ENCODE measurements around the gene FDXR. TPM values are rescaled to one million over a fixed set of nuclear protein-coding genes. Genes with fewer than 3 reads are reported as not detected.

FDXR gene
- total and polyA plus RNA-seq, 2 donors (not counting 1 experiment from before 2014, with no cell fraction given), result 4.6 to 7.0 TPM

DNA sequence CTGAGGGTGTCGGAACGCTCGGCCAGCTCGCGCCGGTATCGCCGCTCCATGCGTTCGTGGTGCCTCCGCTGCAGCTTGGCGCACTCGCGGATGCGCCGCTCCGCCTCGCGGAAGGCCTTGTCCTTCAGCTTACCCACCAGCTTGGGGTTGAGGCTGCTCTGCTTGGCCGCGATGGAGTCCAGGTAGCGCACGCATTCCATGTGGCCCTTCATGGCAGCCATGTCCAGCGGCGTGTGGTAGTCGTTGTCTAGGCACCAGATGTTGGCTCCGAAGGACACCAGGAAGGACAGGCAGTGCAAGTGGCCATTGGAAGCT is 47.5 kb upstream of the FDXR start:
- H3K27me3 Mint-ChIP-seq, result peaks cover 47% of the 10 kb centered on the region
- Histone ChIP-seq H4K20me1 (ENCODE audit: control insufficient read depth, insufficient read depth, low read length, poor library complexity, severe bottlenecking) (no peaks in the 10 kb centered on the region), H3K4me3 (ENCODE audit: control extremely low read depth in 1 of 5, extremely low read depth in 1 of 5, insufficient read depth in 1 of 5, low read depth in 2 of 5, low read length in 4 of 5) (no peak overlapping the region), H3K4me1 (ENCODE audit: control insufficient read depth in 2 of 2, insufficient read depth in 2 of 2, low read length in 2 of 2) (peaks cover 24 to 25% of the 10 kb centered on the region in 2 donors), H3K9me3 (ENCODE audit: control extremely low read depth in 1 of 3, control insufficient read depth in 2 of 3, insufficient read depth in 1 of 3, low read length in 2 of 3) (peaks cover 0 to 16% (median 0%) of the 10 kb centered on the region in 3 donors), H3K27ac (ENCODE audit: low read length in 2 of 2) (no peak overlapping the region), H2AFZ (ENCODE audit: insufficient read depth, low read depth, low read length, poor library complexity, severe bottlenecking) (no peak overlapping the region), H3K36me3 (replicated peaks in 1 of 2; ENCODE audit: control extremely low read depth in 1 of 2, control insufficient read depth in 1 of 2, extremely low read depth in 1 of 2, insufficient read depth in 2 of 2, low read length in 1 of 2) (no peaks in the 10 kb centered on the region), H3K27me3 (replicated peaks in 1 of 4; ENCODE audit: control extremely low read depth in 1 of 4, control insufficient read depth in 3 of 4, insufficient read depth in 4 of 4, low read length in 3 of 4) (peaks cover 0 to 74% (median 35%) of the 10 kb centered on the region in 4 experiments), H3K4me2 (replicated peaks; ENCODE audit: low read depth, low read length, poor library complexity, severe bottlenecking) (peak overlapping the region; percentile 22), H3K9ac (ENCODE audit: low read length) (no peak overlapping the region), H3K79me2 (ENCODE audit: control insufficient read depth, insufficient read depth, low read length) (no peaks in the 10 kb centered on the region)
- no peak overlapping the region for H3K4me3 Mint-ChIP-seq
- ChIA-PET POLR2A (no interaction called here), CTCF (no interaction called here)
- intact Hi-C loops (cut with micrococcal nuclease), result no loop called here
- no peaks in the 10 kb centered on the region for H3K9me3 Mint-ChIP-seq (ENCODE audit: insufficient read depth)
- no peak for ATAC-seq (ENCODE audit: low read depth)
- no peak overlapping the region for H3K27ac Mint-ChIP-seq
- 81% methylated on average over 27 of the region's 27 CpGs for WGBS (ENCODE audit: insufficient coverage)
- no peak for DNase-seq
- TF ChIP-seq CTCF (IDR thresholded peaks at IDR 0.05) (no peak), EZH2 (IDR thresholded peaks at IDR 0.05; ENCODE audit: borderline replicate concordance, insufficient read depth, low read depth, low read length, poor library complexity, severe bottlenecking) (no peak)
- H3K4me1 Mint-ChIP-seq, result peaks cover 13% of the 10 kb centered on the region

- peaks cover 23 to 24% of the 10 kb centered on the region in 2 donors for H3K4me1 ChIP-seq (ENCODE audit: control insufficient read depth in 2 of 2, insufficient read depth in 2 of 2, low read length in 2 of 2)
- H3K4me3 ChIP-seq (ENCODE audit: control extremely low read depth in 1 of 5, extremely low read depth in 1 of 5, insufficient read depth in 1 of 5, low read depth in 2 of 5, low read length in 4 of 5), result no peak overlapping the region
- peak overlapping the region; percentile 22 for H3K4me2 ChIP-seq (replicated peaks; ENCODE audit: low read depth, low read length, poor library complexity, severe bottlenecking)
- H3K27ac ChIP-seq (ENCODE audit: low read length in 2 of 2), result no peak overlapping the region
- Mint-ChIP-seq H3K27ac (no peak overlapping the region), H3K27me3 (peaks cover 42% of the 10 kb centered on the region), H3K4me1 (peaks cover 9% of the 10 kb centered on the region), H3K9me3 (ENCODE audit: insufficient read depth) (no peaks in the 10 kb centered on the region), H3K4me3 (no peak overlapping the region)
- H4K20me1 ChIP-seq (ENCODE audit: control insufficient read depth, insufficient read depth, low read length, poor library complexity, severe bottlenecking), result no peaks in the 10 kb centered on the region
- ChIA-PET CTCF (interaction anchor here (0.6 to 1.0 kb wide), 2 partner anchors 38 to 41 kb away, joined by 5 read pairs; no protein-coding TSS in a partner anchor), POLR2A (interaction anchor here (0.6 kb wide), 1 partner anchor 487 kb away, joined by 5 read pairs; no protein-coding TSS in a partner anchor)
- intact Hi-C loops (cut with micrococcal nuclease), result no loop called here
- ATAC-seq (ENCODE audit: low read depth) (no peak), DNase-seq (no peak)
- no peaks in the 10 kb centered on the region for H3K79me2 ChIP-seq (ENCODE audit: control insufficient read depth, insufficient read depth, low read length)
- 71% methylated on average over 67 of the region's 67 CpGs for WGBS (ENCODE audit: insufficient coverage)
- no peak overlapping the region for H3K9ac ChIP-seq (ENCODE audit: low read length)
- TF ChIP-seq CTCF (IDR thresholded peaks at IDR 0.05) (no peak), EZH2 (IDR thresholded peaks at IDR 0.05; ENCODE audit: borderline replicate concordance, insufficient read depth, low read depth, low read length, poor library complexity, severe bottlenecking) (no peak)
- H3K36me3 ChIP-seq (replicated peaks in 1 of 2; ENCODE audit: control extremely low read depth in 1 of 2, control insufficient read depth in 1 of 2, extremely low read depth in 1 of 2, insufficient read depth in 2 of 2, low read length in 1 of 2), result no peaks in the 10 kb centered on the region
- H2AFZ ChIP-seq (ENCODE audit: insufficient read depth, low read depth, low read length, poor library complexity, severe bottlenecking), result no peak overlapping the region
- H3K27me3 ChIP-seq (replicated peaks in 1 of 4; ENCODE audit: control extremely low read depth in 1 of 4, control insufficient read depth in 3 of 4, insufficient read depth in 4 of 4, low read length in 3 of 4), result peaks cover 0 to 72% (median 30%) of the 10 kb centered on the region in 4 experiments
- peaks cover 0 to 15% (median 0%) of the 10 kb centered on the region in 3 donors for H3K9me3 ChIP-seq (ENCODE audit: control extremely low read depth in 1 of 3, control insufficient read depth in 2 of 3, insufficient read depth in 1 of 3, low read length in 2 of 3)
Observed at GRCh38 chr17:74919440-74920305, 46.9 kb upstream of the FDXR start.
